ENCODE data around the gene CD28.

CD28 gene

DNA sequence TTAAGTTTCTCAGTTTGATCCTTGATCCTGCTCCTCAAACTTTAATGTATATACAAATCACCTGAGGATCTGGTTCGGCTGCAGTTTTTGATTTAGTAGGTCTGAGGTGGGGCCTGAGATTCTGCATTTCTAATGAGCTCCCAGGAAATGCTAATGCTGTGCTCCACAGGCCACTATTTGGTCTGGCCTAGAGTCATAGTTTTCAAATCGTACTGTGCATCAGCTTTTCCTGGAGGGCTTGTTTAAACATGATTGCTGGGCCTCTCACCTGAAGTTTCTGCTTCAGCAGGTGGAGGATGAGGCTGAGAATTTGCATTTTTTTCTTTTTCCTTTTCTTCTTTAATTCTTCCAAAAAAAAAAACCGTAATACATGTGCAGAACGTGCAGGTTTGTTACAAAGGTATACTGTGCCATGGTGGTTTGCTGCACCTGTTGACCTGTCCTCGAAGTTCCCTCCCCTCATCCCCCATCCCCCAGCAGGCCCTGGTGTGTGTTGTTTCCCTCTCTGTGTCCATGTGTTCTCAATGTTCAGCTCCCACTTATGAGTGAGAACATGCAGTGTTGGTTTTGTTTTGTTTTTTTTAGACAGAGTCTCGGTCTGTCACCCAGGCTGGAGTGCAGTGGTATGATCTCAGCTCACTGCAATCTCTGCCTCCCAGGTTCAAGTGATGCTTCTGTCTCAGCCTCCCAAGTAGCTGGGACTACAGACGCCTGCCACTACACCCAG, 42.2 kb upstream of the CD28 start:
- TF ChIP-seq EZH2 (IDR thresholded peaks at IDR 0.05; ENCODE audit: borderline replicate concordance, low read depth, low read length, severe bottlenecking) (no peak), CTCF (IDR thresholded peaks at IDR 0.05; ENCODE audit: borderline replicate concordance, extremely low read depth, low read length, poor library complexity, severe bottlenecking) (no peak)
- Histone ChIP-seq H3K27me3 (ENCODE audit: insufficient read depth, low read length, poor library complexity) (no peaks in the 10 kb centered on the region), H3K79me2 (ENCODE audit: insufficient read depth, low read length) (no peaks in the 10 kb centered on the region), H3K4me2 (ENCODE audit: insufficient read depth, low read length) (no peak overlapping the region), H3K4me3 (ENCODE audit: low read depth in 1 of 2, low read length in 2 of 2) (no peak overlapping the region), H3K36me3 (ENCODE audit: insufficient read depth, low read length) (no peaks in the 10 kb centered on the region), H3K4me1 (ENCODE audit: insufficient read depth, low read length) (peaks cover 6% of the 10 kb centered on the region), H4K20me1 (ENCODE audit: insufficient read depth, low read length) (no peaks in the 10 kb centered on the region), H3K9me3 (ENCODE audit: insufficient read depth, low read length, severe bottlenecking) (no peaks in the 10 kb centered on the region), H3K9ac (ENCODE audit: low read depth, low read length) (no peak overlapping the region), H2AFZ (ENCODE audit: low read depth, low read length) (no peak overlapping the region), H3K27ac (ENCODE audit: low read length) (no peak overlapping the region)
- DNase-seq: no peak
- no peak for ATAC-seq (ENCODE audit: insufficient read depth, low read depth)

DNA sequence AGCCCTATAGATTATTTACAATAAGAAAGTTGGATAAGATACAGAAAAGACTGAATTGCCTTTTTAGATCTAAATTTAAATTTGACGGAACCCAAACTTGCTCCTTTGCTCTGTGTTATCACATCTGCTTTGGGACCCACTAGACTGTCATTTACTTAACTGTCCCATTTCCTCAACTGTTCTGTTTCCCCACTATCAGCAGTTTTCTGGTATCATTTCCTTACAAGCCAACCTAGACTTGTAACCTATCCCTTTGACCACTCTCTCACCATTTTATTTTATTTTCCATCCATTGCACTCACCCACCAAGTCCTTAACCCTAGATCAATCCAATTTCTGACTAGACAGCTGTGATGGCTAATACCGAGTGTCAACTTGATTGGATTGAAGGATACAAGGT, 38.6 kb upstream of the CD28 start:
- Histone ChIP-seq H3K4me1 (ENCODE audit: insufficient read depth, low read length) (peaks cover 8% of the 10 kb centered on the region), H2AFZ (ENCODE audit: low read depth, low read length) (no peak overlapping the region)
- no peak for TF ChIP-seq CTCF (IDR thresholded peaks at IDR 0.05; ENCODE audit: borderline replicate concordance, extremely low read depth, low read length, poor library complexity, severe bottlenecking)
- no peak for TF ChIP-seq EZH2 (IDR thresholded peaks at IDR 0.05; ENCODE audit: borderline replicate concordance, low read depth, low read length, severe bottlenecking)

DNA sequence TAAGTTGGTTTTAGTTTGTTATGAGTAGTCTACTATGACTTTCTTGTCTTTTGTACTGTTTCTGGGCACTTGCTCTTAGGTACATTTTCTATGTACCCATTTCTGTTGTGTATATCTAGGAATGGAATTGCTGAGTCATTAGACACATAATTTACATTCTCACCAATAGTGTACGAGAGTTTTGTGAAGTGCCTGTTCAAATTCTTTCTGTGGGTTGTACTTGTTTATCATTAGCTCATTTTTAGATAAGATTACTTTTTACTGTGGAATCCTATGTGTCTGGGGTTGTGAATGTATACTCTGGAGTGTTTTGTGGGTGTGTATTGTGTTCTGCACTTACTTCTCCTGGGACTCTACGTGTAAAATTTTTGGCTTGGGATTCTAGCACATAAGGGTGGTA, 36.6 kb upstream of the CD28 start:
- Histone ChIP-seq H3K4me3 (ENCODE audit: low read depth in 1 of 2, low read length in 2 of 2) (no peak overlapping the region), H3K79me2 (ENCODE audit: insufficient read depth, low read length) (no peaks in the 10 kb centered on the region), H4K20me1 (ENCODE audit: insufficient read depth, low read length) (no peaks in the 10 kb centered on the region), H3K9ac (ENCODE audit: low read depth, low read length) (no peak overlapping the region), H3K27ac (ENCODE audit: low read length) (no peak overlapping the region), H3K4me1 (ENCODE audit: insufficient read depth, low read length) (peaks cover 28% of the 10 kb centered on the region), H3K36me3 (ENCODE audit: insufficient read depth, low read length) (no peaks in the 10 kb centered on the region), H3K4me2 (ENCODE audit: insufficient read depth, low read length) (no peak overlapping the region), H3K9me3 (ENCODE audit: insufficient read depth, low read length, severe bottlenecking) (no peaks in the 10 kb centered on the region), H3K27me3 (ENCODE audit: insufficient read depth, low read length, poor library complexity) (no peaks in the 10 kb centered on the region), H2AFZ (ENCODE audit: low read depth, low read length) (no peak overlapping the region)
- TF ChIP-seq EZH2 (IDR thresholded peaks at IDR 0.05; ENCODE audit: borderline replicate concordance, low read depth, low read length, severe bottlenecking): no peak
- no peak for TF ChIP-seq CTCF (IDR thresholded peaks at IDR 0.05; ENCODE audit: borderline replicate concordance, extremely low read depth, low read length, poor library complexity, severe bottlenecking)
- DNase-seq (no peak), ATAC-seq (ENCODE audit: insufficient read depth, low read depth) (no peak)

More for the DNA sequence above, 38.6 kb upstream of the CD28 start:
- Histone ChIP-seq H3K9ac (ENCODE audit: low read depth, low read length) (no peak overlapping the region), H3K4me3 (ENCODE audit: low read depth in 1 of 2, low read length in 2 of 2) (no peak overlapping the region), H3K27me3 (ENCODE audit: insufficient read depth, low read length, poor library complexity) (no peaks in the 10 kb centered on the region), H3K4me2 (ENCODE audit: insufficient read depth, low read length) (no peak overlapping the region), H3K27ac (ENCODE audit: low read length) (no peak overlapping the region), H4K20me1 (ENCODE audit: insufficient read depth, low read length) (no peaks in the 10 kb centered on the region), H3K9me3 (ENCODE audit: insufficient read depth, low read length, severe bottlenecking) (no peaks in the 10 kb centered on the region), H3K36me3 (ENCODE audit: insufficient read depth, low read length) (no peaks in the 10 kb centered on the region), H3K79me2 (ENCODE audit: insufficient read depth, low read length) (no peaks in the 10 kb centered on the region)
- no peak for ATAC-seq (ENCODE audit: insufficient read depth, low read depth)
- DNase-seq: no peak

Data from DND-41 (cell line).